SU-DHL-6 (cell line): Measurements from ENCODE around the gene APOL4.
"Not testable (repeated sequence)": the region's sequence is repeated elsewhere in the genome, so short reads cannot be mapped to it uniquely, and the experiment has no call there.

Source experiments
- CTCF ChIP-seq: fragments of 200-600 bp; sonication (generic); IDR thresholded peaks from one replicate; pipeline ENCODE4 v1.5.1; 2017; ENCODE audit warnings: antibody characterized with exemption, mild to moderate bottlenecking, low read length, moderate library complexity; ENCODE audit not compliant: insufficient read depth, poor library complexity, severe bottlenecking
- EZH2phosphoT487 ChIP-seq: fragments of 200-600 bp; sonication (generic), shearing (Covaris generic); conservative IDR thresholded peaks from 2 replicates; pipeline ENCODE4 v1.6.1; 2018; ENCODE audit warnings: mild to moderate bottlenecking, antibody characterized with exemption, low read length, moderate library complexity, mixed read lengths

GRCh38 chr22:36201025-36201424 is 584 bp downstream of the APOL4 start:
- TF ChIP-seq CTCF, EZH2phosphoT487: not testable (repeated sequence)
